Neuronal stem cell (in vitro differentiated cells): ENCODE data around the gene LRWD1.
"Not testable (repeated sequence)": the region's sequence is repeated elsewhere in the genome, so short reads cannot be mapped to it uniquely, and the experiment has no call there.

Experiments used
- DNase-seq: peaks from one replicate; pipeline ENCODE4 v3.0.0-alpha.2; 2013; ENCODE audit warnings: low spot score
- H2AFZ ChIP-seq: one replicate; pipeline ENCODE4 v1.6.1; 2013; ENCODE audit warnings: mild to moderate bottlenecking, low read length, inconsistent platforms
- H2AK5ac ChIP-seq: 2 replicates; pipeline ENCODE4 v1.6.1; 2013; ENCODE audit warnings: low read depth, mild to moderate bottlenecking, inconsistent platforms, low read length, moderate library complexity, mixed read lengths
- H2BK120ac ChIP-seq: 2 replicates; pipeline ENCODE4 v1.6.1; 2013; ENCODE audit warnings: low read depth, mild to moderate bottlenecking, inconsistent platforms, low read length, moderate library complexity, mixed read lengths
- H2BK12ac ChIP-seq: one replicate; pipeline ENCODE4 v1.6.1; 2013; ENCODE audit warnings: low read length, inconsistent platforms
- H2BK15ac ChIP-seq: 2 replicates; pipeline ENCODE4 v1.6.1; 2013; ENCODE audit warnings: mild to moderate bottlenecking, low read length, inconsistent platforms, mixed read lengths
- H2BK5ac ChIP-seq: one replicate; pipeline ENCODE4 v1.6.1; 2013; ENCODE audit warnings: inconsistent platforms, mild to moderate bottlenecking, low read length, moderate library complexity
- H3K14ac ChIP-seq: one replicate; pipeline ENCODE4 v1.6.1; 2013; ENCODE audit warnings: low read length, inconsistent platforms
- H3K18ac ChIP-seq: 2 replicates; pipeline ENCODE4 v1.6.1; 2013; ENCODE audit warnings: low read length, inconsistent platforms
- H3K23ac ChIP-seq: 2 replicates; pipeline ENCODE4 v1.6.1; 2013; ENCODE audit warnings: low read depth, mild to moderate bottlenecking, mixed read lengths, low read length, inconsistent platforms; ENCODE audit not compliant: poor library complexity
- H3K27ac ChIP-seq: replicated peaks from 3 replicates; pipeline ENCODE4 v1.5.1; 2013; ENCODE audit warnings: low read length, inconsistent platforms
- H3K27me3 ChIP-seq, 3 experiments: 2 replicates each; pipeline ENCODE4 v1.6.1; 2013; ENCODE audit warnings: low read length in 3 of 3, mild to moderate bottlenecking in 2 of 3, inconsistent platforms in 1 of 3, low read depth in 1 of 3, mixed read lengths in 1 of 3, moderate library complexity in 1 of 3; ENCODE audit not compliant: control insufficient read depth in 3 of 3, insufficient read depth in 3 of 3
- H3K36me3 ChIP-seq, 2 donors: replicated peaks in 1 of 2; 2 replicates each; pipeline ENCODE4 v1.6.1; 2013; ENCODE audit warnings: low read length in 2 of 2; ENCODE audit not compliant: control insufficient read depth in 2 of 2, insufficient read depth in 2 of 2
- H3K4ac ChIP-seq: 2 replicates; pipeline ENCODE4 v1.6.1; 2013; ENCODE audit warnings: inconsistent platforms, mild to moderate bottlenecking, low read length, moderate library complexity
- H3K4me1 ChIP-seq, 2 donors: 1 replicate in 1 of 2; 2 replicates in 1 of 2; pipeline ENCODE4 v1.6.1; 2013; ENCODE audit warnings: low read length in 2 of 2, low read depth in 1 of 2; ENCODE audit not compliant: control insufficient read depth in 2 of 2, insufficient read depth in 1 of 2
- H3K4me2 ChIP-seq: one replicate; pipeline ENCODE4 v1.6.1; 2013; ENCODE audit warnings: mild to moderate bottlenecking, low read length, inconsistent platforms; ENCODE audit not compliant: insufficient read depth, poor library complexity, severe bottlenecking
- H3K4me3 ChIP-seq, 2 donors: 2 replicates each; pipeline ENCODE4 v1.5.1; 2013; ENCODE audit warnings: low read length in 2 of 2, mild to moderate bottlenecking in 2 of 2, inconsistent platforms in 1 of 2, moderate library complexity in 1 of 2
- H3K79me1 ChIP-seq: one replicate; pipeline ENCODE4 v1.6.1; 2013; ENCODE audit warnings: low read depth, mild to moderate bottlenecking, inconsistent platforms, low read length, moderate library complexity
- H3K9ac ChIP-seq: one replicate; pipeline ENCODE4 v1.6.1; 2013; ENCODE audit warnings: mild to moderate bottlenecking, low read depth, low read length, inconsistent platforms; ENCODE audit not compliant: poor library complexity
- H3K9me3 ChIP-seq, 2 donors: replicated peaks in 1 of 2; 2 replicates each; pipeline versions ENCODE3 to v1.6.1; 2013; ENCODE audit warnings: low read length in 2 of 2, mild to moderate bottlenecking in 2 of 2, inconsistent platforms in 1 of 2, low read depth in 1 of 2, mixed read lengths in 1 of 2, moderate library complexity in 1 of 2; ENCODE audit not compliant: control insufficient read depth in 2 of 2, insufficient read depth in 1 of 2
- H4K8ac ChIP-seq: one replicate; pipeline ENCODE4 v1.6.1; 2013; ENCODE audit warnings: low read depth, mild to moderate bottlenecking, inconsistent platforms, low read length, moderate library complexity
- H4K91ac ChIP-seq: one replicate; pipeline ENCODE4 v1.6.1; 2013; ENCODE audit warnings: low read length, low read depth, mild to moderate bottlenecking, inconsistent platforms; ENCODE audit not compliant: poor library complexity
- WGBS, 2 donors: extraction: QIAGEN DNeasy Blood & Tissue Kit; methylation state at CpG; one replicate each; pipeline ENCODE4 v1.1.7; 2013; ENCODE audit warnings: missing lambda C conversion rate in 2 of 2, mixed read lengths in 1 of 2; ENCODE audit not compliant: insufficient read length in 2 of 2, insufficient replicate concordance in 1 of 2; ENCODE audit errors: extremely low coverage in 2 of 2; 5-methylcytosine and 5-hydroxymethylcytosine counted together

LRWD1 gene

DNA sequence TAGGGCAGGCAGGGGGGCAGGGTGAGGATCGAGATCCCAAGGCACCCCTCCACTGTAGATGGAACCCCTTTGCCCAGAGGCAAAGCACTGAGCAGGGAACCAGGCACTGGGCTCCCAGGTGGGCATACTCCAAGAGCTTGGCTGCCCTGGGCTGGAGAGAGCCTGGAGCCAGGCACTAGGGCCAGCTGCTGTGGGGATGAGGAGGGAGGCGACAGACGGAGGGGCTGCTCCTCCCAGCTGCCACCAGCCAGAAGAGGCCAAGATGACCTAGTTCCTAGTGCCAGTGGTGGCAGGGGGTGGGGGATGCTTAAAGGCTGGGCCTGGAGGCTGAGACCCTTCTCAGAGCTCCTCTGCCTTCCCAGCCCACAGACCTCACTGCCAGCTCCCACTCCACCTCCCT, 51.1 kb downstream of the LRWD1 start:
- not testable (repeated sequence) for H4K8ac ChIP-seq, DNase-seq, H3K23ac ChIP-seq, H3K4ac ChIP-seq, H3K9me3 ChIP-seq, H3K27me3 ChIP-seq, H3K4me1 ChIP-seq, H2BK15ac ChIP-seq, H2AFZ ChIP-seq, H4K91ac ChIP-seq, H3K27ac ChIP-seq, H3K14ac ChIP-seq, H2BK5ac ChIP-seq, H3K4me2 ChIP-seq, H2BK12ac ChIP-seq, H3K18ac ChIP-seq, H3K36me3 ChIP-seq, H3K4me3 ChIP-seq, H3K79me1 ChIP-seq, H2AK5ac ChIP-seq, H2BK120ac ChIP-seq, H3K9ac ChIP-seq
- no CpG with 5 or more reads among the region's 3 CpGs for WGBS, 2 donors

DNA sequence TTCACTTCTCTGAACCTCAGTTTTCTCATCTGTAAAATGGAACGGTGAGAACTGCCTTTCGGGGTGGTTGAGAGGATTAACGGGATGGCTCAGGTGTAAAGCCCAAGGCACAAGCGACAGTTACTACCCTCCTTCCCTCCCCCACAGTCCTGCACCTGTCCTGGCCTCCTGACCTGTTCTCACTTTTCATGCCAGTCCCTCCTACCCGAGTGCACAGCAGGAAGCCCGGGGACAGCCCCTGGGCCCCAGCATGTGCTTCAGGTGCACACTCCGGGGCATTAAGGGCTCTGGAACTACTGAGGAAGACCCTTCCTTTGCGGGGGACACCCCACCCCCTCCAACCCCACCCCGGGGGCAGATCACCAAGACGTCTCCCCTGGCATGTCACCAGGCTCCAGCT, 52.2 kb downstream of the LRWD1 start:
- H3K9me3 ChIP-seq, H3K4me3 ChIP-seq, H2AFZ ChIP-seq, H3K36me3 ChIP-seq, H4K91ac ChIP-seq, H3K27ac ChIP-seq, DNase-seq, H3K4me2 ChIP-seq, H2AK5ac ChIP-seq, H3K27me3 ChIP-seq, H2BK5ac ChIP-seq, H2BK15ac ChIP-seq, H3K14ac ChIP-seq, H3K23ac ChIP-seq, H3K4ac ChIP-seq, H3K4me1 ChIP-seq, H2BK120ac ChIP-seq, H2BK12ac ChIP-seq, H4K8ac ChIP-seq, H3K9ac ChIP-seq, H3K79me1 ChIP-seq, H3K18ac ChIP-seq: not testable (repeated sequence)
- WGBS, 2 donors: no CpG with 5 or more reads among the region's 10 CpGs

DNA sequence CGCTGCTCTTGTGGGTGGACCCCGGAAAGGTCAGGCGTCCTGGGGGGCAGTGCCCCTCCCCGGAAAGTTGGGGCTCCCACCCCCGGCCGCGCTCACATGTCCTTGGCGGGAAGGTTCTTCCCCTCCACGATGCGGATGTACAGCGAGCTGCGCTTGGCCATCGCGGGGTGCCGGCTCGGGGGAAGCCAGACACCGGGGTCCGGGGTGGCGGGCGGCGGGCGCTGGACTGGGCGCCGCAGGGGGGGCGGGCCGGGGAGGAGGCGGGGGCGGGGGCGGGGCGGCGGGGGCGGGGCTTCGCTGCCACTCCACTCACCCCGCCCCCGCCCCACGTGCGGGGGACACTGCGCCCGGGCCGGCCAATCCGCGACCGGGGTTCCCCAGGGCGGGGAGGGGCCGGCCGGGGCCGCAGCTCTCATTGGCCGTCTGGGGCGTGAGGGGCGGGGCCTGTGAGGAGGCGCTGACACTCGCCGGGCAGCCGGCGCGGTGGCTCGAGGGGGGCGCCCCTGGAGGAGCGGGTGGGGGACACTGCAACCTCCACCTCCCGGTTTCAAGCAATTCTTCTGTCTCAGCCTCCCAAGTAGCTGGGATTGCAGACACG, 52.9 kb downstream of the LRWD1 start, which contains the start of gene RASA4B:
Gene RASA4B, minus strand, starts transcription at position 228 of the 598 bp plus-strand sequence. Its CDS starts 67 bp downstream, at position 161.
- not testable (repeated sequence) for H2AFZ ChIP-seq, H3K9ac ChIP-seq, H3K9me3 ChIP-seq, H2BK12ac ChIP-seq, H3K14ac ChIP-seq, H3K27me3 ChIP-seq, H3K27ac ChIP-seq, H3K23ac ChIP-seq, H4K91ac ChIP-seq, H3K4me3 ChIP-seq, H2AK5ac ChIP-seq, H3K4me1 ChIP-seq, H3K18ac ChIP-seq, H3K79me1 ChIP-seq, H3K4ac ChIP-seq, H4K8ac ChIP-seq, H3K36me3 ChIP-seq, H2BK120ac ChIP-seq, H2BK5ac ChIP-seq, H2BK15ac ChIP-seq
- WGBS, 2 donors: no CpG with 5 or more reads among the region's 61 CpGs
- DNase-seq: peak; percentile 17
- peak within 1 kb of the TSS; percentile 40 for H3K4me2 ChIP-seq

DNA sequence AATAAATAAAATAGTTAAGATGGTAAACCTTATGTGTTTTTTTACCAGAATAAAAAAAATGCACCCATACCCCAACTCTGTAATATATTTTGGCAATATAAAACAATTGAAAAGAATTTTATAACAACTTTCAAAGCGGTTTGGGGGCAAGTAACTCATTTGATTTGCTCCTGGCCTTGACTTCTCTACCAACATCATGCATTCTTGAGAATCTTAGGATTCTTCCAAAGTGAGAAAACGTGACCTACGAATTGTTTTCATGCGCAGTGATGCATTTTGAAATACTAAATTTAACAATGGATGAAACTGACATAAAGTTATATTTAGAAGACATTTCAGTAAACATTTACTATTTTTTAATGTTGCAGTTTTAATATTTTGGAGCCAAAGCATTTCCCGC, 56.0 kb downstream of the LRWD1 start:
- not testable (repeated sequence) for H3K36me3 ChIP-seq, H2AK5ac ChIP-seq, H4K8ac ChIP-seq, H3K9ac ChIP-seq, H3K4me1 ChIP-seq, H3K79me1 ChIP-seq, H2BK5ac ChIP-seq, H3K27me3 ChIP-seq, H3K9me3 ChIP-seq, H2BK120ac ChIP-seq, H3K4me2 ChIP-seq, H3K23ac ChIP-seq, H3K4me3 ChIP-seq, H3K14ac ChIP-seq, H2BK12ac ChIP-seq, H4K91ac ChIP-seq, H3K27ac ChIP-seq, H3K18ac ChIP-seq, H3K4ac ChIP-seq, DNase-seq, H2AFZ ChIP-seq, H2BK15ac ChIP-seq
- WGBS, 2 donors: no CpG with 5 or more reads among the region's 5 CpGs
